CD8-positive, alpha-beta memory T cell (primary cell): ENCODE results near the gene CEP44. TPM values are rescaled to one million over a fixed set of nuclear protein-coding genes. Genes with fewer than 3 reads are reported as not detected.
"Not testable (repeated sequence)": the region's sequence is repeated elsewhere in the genome, so short reads cannot be mapped to it uniquely, and the experiment has no call there.

Source experiments
- CTCF ChIA-PET: fragments of 350-600 bp; sonication (Branson Sonifier 250); formaldehyde crosslinking; loops from one replicate; lab custom pipeline; 2021; ENCODE audit warnings: antibody characterized with exemption; lab: Charles Lee
- POLR2A ChIA-PET: fragments of 350-600 bp; sonication (Branson Sonifier 250); formaldehyde crosslinking; loops from one replicate; lab custom pipeline; 2021; ENCODE audit warnings: antibody characterized with exemption; lab: Charles Lee
- DNase-seq, 5 donors: peaks; one replicate each; pipeline versions ENCODE4 v3.0.0 to v3.0.0-alpha.2; 2020 to 2022; ENCODE audit warnings: mixed read lengths in 1 of 5
- H3K27ac ChIP-seq: one replicate; pipeline ENCODE4 v1.7.0; 2013; ENCODE audit warnings: low read depth, mild to moderate bottlenecking, low read length, moderate library complexity
- H3K27me3 ChIP-seq: 2 replicates; pipeline ENCODE4 v1.7.0; 2013; ENCODE audit warnings: low read length, mild to moderate bottlenecking; ENCODE audit not compliant: insufficient read depth, poor library complexity, severe bottlenecking
- H3K36me3 ChIP-seq: 2 replicates; pipeline ENCODE4 v1.7.0; 2013; ENCODE audit warnings: mild to moderate bottlenecking, low read length, moderate library complexity; ENCODE audit not compliant: insufficient read depth
- H3K4me1 ChIP-seq: 2 replicates; pipeline ENCODE4 v1.7.0; 2013; ENCODE audit warnings: mild to moderate bottlenecking, low read length, moderate library complexity; ENCODE audit not compliant: insufficient read depth
- H3K4me3 ChIP-seq: 2 replicates; pipeline ENCODE4 v1.7.0; 2013; ENCODE audit warnings: mild to moderate bottlenecking, low read length
- H3K9me3 ChIP-seq: 2 replicates; pipeline ENCODE4 v1.7.0; 2013; ENCODE audit warnings: mild to moderate bottlenecking, low read length
- H3K27ac Mint-ChIP-seq, 8 donors: one replicate each; pipeline ENCODE4 v1.8.0; 2020 to 2021; ENCODE audit warnings: mixed read lengths in 8 of 8, mild to moderate bottlenecking in 6 of 8, inconsistent platforms in 3 of 8, moderate library complexity in 3 of 8
- H3K27me3 Mint-ChIP-seq, 2 donors: one replicate each; pipeline ENCODE4 v1.8.0; 2020 to 2021; ENCODE audit warnings: mixed read lengths in 2 of 2, mild to moderate bottlenecking in 1 of 2, moderate library complexity in 1 of 2
- H3K36me3 Mint-ChIP-seq, 3 donors: one replicate each; pipeline ENCODE4 v1.8.0; 2020 to 2021; ENCODE audit warnings: mixed read lengths in 3 of 3, inconsistent platforms in 1 of 3, mild to moderate bottlenecking in 1 of 3
- H3K4me1 Mint-ChIP-seq, 3 donors: one replicate each; pipeline ENCODE4 v1.8.0; 2020 to 2021; ENCODE audit warnings: mixed read lengths in 3 of 3, inconsistent platforms in 1 of 3, mild to moderate bottlenecking in 1 of 3
- H3K4me3 Mint-ChIP-seq, 7 donors: one replicate each; pipeline ENCODE4 v1.8.0; 2020 to 2021; ENCODE audit warnings: mixed read lengths in 7 of 7, mild to moderate bottlenecking in 6 of 7, moderate library complexity in 4 of 7, inconsistent platforms in 2 of 7
- H3K9me3 Mint-ChIP-seq, 5 donors: one replicate each; pipeline ENCODE4 v1.8.0; 2020 to 2022; ENCODE audit warnings: mixed read lengths in 5 of 5, mild to moderate bottlenecking in 3 of 5, moderate library complexity in 2 of 5, inconsistent platforms in 1 of 5
- polyA plus RNA-seq: library from polyadenylated mRNA; unstranded; fragments of 300-500 nt; fragmentation: Illumina TruSeq; gene quantifications from one replicate; pipeline ENCODE4 v1.2.3, GENCODE V29; 2021
- total RNA-seq, 2 experiments: library from RNA; stranded (reverse); gene quantifications; one replicate each; pipeline ENCODE4 v1.2.3, GENCODE V29; 2021

CEP44 gene
- total and polyA plus RNA-seq, 3 experiments from 2014 or later, result 6.8 to 22.4 (median 20.4) TPM

DNA sequence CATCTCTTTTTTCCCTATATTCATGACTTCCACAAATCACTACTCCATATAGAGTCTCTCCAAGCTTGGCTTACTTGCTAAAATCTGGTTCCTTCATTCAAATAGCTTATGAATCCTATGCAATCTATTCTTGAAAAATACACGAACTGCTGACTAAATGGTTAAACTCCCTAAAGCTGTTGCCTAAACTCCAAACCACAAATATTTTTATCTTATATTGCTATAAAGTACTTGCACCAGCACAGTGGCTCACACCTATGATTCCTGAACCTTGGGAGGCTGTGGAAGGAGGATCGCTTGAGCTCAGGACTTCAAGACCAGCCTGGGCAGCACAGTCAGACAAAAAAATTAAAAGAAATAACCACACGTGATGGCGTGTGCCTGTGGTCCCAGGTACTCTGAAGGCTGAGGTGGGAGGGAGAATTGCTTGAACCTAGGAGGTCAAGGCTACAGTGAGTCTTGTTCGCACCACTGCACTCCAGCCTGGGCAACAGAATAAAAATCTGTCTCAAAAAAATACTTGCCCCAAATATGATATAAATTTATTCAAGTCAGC lies 2.5 kb upstream of the CEP44 start:
- ChIA-PET POLR2A (no interaction called here), CTCF (interaction anchor here (1.4 kb wide), 1 partner anchor 62 kb away, joined by 3 read pairs; no protein-coding TSS in a partner anchor)
- Histone ChIP-seq H3K27ac (no peak overlapping the region), H3K4me3 (no peak overlapping the region), H3K9me3 (no peaks in the 10 kb centered on the region), H3K4me1 (peaks cover 57% of the 10 kb centered on the region), H3K27me3 (no peaks in the 10 kb centered on the region), H3K36me3 (no peaks in the 10 kb centered on the region)
- H3K27ac Mint-ChIP-seq, result peak overlapping the region in 4 of 8 donors; percentile 10 to 62 (median 44)
- peak overlapping the region in 5 of 7 donors; percentile 17 to 53 (median 29) for H3K4me3 Mint-ChIP-seq
- H3K4me1 Mint-ChIP-seq, result peaks cover 71 to 89% (median 83%) of the 10 kb centered on the region in 3 donors
- H3K9me3 Mint-ChIP-seq, result peaks cover 0 to 7% (median 0%) of the 10 kb centered on the region in 5 donors
- DNase-seq, result no peak
- H3K27me3 Mint-ChIP-seq, result no peaks in the 10 kb centered on the region
- peaks cover 6 to 36% (median 7%) of the 10 kb centered on the region in 3 donors for H3K36me3 Mint-ChIP-seq

GRCh38 chr4:174281901-174282300 lies 1.8 kb upstream of the CEP44 start:
- POLR2A ChIA-PET, result no interaction called here

DNA sequence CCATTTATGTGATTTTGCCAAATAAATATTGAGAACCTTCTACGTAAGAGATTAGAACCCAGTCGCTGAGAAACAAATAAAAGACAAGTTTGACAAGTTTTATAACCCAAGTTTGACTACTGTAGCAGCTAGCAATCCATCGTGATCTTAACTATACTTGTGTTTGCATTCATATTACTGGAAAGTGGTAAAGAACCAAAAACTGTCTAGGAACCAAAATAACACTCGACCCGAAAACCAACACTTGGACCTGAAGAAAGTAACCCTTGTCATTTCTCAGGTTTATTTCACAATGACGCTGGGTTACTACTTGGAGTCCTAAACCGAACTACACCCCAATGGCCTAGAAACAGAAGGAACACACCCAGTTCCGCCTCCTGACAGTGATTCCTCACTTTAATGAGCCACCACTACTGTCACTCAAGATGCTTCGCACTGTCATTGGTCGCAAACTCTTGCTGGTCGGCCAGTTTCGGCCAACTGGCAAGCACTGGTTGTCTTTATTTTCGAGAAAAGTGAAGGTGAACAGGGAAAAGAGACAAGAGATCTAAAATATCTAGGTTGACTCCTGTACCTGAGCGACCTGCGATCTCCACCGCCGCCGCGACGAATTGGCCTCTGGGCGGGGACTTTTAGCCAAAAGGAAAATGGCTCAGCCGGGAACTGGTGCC lies 740 bp upstream of the CEP44 start:
- ChIA-PET CTCF (interaction anchor here (1.4 kb wide), 1 partner anchor 63 kb away, joined by 3 read pairs; no protein-coding TSS in a partner anchor), POLR2A (interaction anchor here (0.9 to 1.1 kb wide), 2 partner anchors 19 to 912 kb away, joined by 3 to 4 read pairs; partner anchors contain the start of gene SAP30)
- Mint-ChIP-seq H3K4me3 (peak overlapping the region; percentile 89 to 100 (median 100)), H3K36me3 (peaks cover 6 to 39% (median 7%) of the 10 kb centered on the region in 3 donors), H3K27me3 (no peaks in the 10 kb centered on the region), H3K4me1 (peaks cover 66 to 88% (median 84%) of the 10 kb centered on the region in 3 donors), H3K27ac (peak overlapping the region; percentile 94 to 100 (median 100)), H3K9me3 (peaks cover 0 to 7% (median 0%) of the 10 kb centered on the region in 5 donors)
- no peaks in the 10 kb centered on the region for H3K36me3 ChIP-seq
- peaks cover 54% of the 10 kb centered on the region for H3K4me1 ChIP-seq
- peak overlapping the region; percentile 90 for H3K4me3 ChIP-seq
- no peaks in the 10 kb centered on the region for H3K27me3 ChIP-seq
- DNase-seq, result peak; percentile 67 to 87 (median 83)
- no peaks in the 10 kb centered on the region for H3K9me3 ChIP-seq
- peak overlapping the region; percentile 99 for H3K27ac ChIP-seq

More at GRCh38 chr4:174281901-174282300, 1.8 kb upstream of the CEP44 start:
- H3K27me3 Mint-ChIP-seq, result no peaks in the 10 kb centered on the region
- peaks cover 57% of the 10 kb centered on the region for H3K4me1 ChIP-seq
- no peak overlapping the region for H3K27ac ChIP-seq
- H3K4me3 Mint-ChIP-seq, result peak overlapping the region; percentile 29 to 100 (median 100)
- H3K27me3 ChIP-seq, result no peaks in the 10 kb centered on the region
- H3K4me1 Mint-ChIP-seq, result peaks cover 71 to 91% (median 90%) of the 10 kb centered on the region in 3 donors
- H3K9me3 ChIP-seq, result no peaks in the 10 kb centered on the region
- peak overlapping the region in 7 of 8 donors; percentile 78 to 100 (median 100) for H3K27ac Mint-ChIP-seq
- no peaks in the 10 kb centered on the region for H3K36me3 ChIP-seq
- peaks cover 0 to 7% (median 0%) of the 10 kb centered on the region in 5 donors for H3K9me3 Mint-ChIP-seq
- peaks cover 6 to 36% (median 7%) of the 10 kb centered on the region in 3 donors for H3K36me3 Mint-ChIP-seq
- CTCF ChIA-PET, result interaction anchor here (0.5 to 1.4 kb wide), 2 partner anchors 62 to 732 kb away, joined by 3 read pairs; no protein-coding TSS in a partner anchor
- no peak for DNase-seq
- H3K4me3 ChIP-seq, result no peak overlapping the region

DNA sequence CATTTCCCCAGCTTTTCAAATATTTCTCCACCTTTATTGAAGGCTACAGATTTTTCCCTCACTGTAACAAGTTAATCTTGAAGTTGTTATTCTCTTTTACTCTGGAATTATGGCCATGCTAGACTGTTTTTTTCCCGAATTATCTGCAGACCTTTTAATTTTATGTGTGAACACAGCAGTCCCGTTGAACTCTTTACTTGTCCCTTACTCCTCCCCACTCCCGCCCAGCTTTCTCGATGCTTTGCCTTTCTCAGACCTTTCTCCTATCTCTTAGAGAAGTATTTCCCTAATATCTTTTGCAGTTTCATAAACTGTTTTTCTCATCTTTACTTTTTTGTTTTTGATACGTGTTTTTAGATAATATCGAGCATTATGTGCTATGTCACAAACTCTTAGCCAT lies 776 bp downstream of the CEP44 start:
- Histone ChIP-seq H3K27ac (peak overlapping the region; percentile 99), H3K27me3 (no peaks in the 10 kb centered on the region), H3K4me3 (peak overlapping the region; percentile 90), H3K9me3 (no peaks in the 10 kb centered on the region), H3K36me3 (no peaks in the 10 kb centered on the region), H3K4me1 (peaks cover 41% of the 10 kb centered on the region)
- Mint-ChIP-seq H3K27ac (peak overlapping the region; percentile 17 to 100 (median 100)), H3K9me3 (peaks cover 0 to 2% (median 0%) of the 10 kb centered on the region in 5 donors), H3K27me3 (no peaks in the 10 kb centered on the region), H3K4me3 (peak overlapping the region; percentile 89 to 100 (median 100)), H3K4me1 (peaks cover 62 to 84% (median 81%) of the 10 kb centered on the region in 3 donors), H3K36me3 (peaks cover 3 to 33% (median 3%) of the 10 kb centered on the region in 3 donors)
- CTCF ChIA-PET, result interaction anchor here (1.2 kb wide), 1 partner anchor 14 kb away, joined by 3 read pairs; no protein-coding TSS in a partner anchor
- POLR2A ChIA-PET, result no interaction called here
- DNase-seq, result no peak

DNA sequence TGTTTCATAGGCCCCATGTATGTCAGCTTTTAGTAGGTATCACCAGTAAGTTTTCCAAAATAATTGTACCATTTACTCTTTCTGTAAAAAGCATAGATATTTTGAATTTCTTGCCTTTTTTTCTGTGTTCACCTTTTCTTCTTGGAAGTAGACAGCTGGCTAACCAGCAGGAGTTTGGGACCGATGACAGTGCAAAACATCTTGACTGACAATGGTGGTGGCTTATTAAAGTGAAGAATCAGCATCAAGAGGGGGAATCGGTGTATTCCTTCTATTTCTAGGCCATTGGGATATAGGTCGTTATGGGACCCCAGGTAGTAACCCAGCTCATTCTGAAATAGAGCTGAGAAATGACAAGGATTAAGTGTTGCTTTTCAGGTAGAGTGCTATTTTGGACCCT lies 3.2 kb downstream of the CEP44 start:
- Mint-ChIP-seq H3K36me3 (peaks cover 1 to 23% (median 13%) of the 10 kb centered on the region in 3 donors), H3K9me3 (peaks cover 0 to 5% (median 3%) of the 10 kb centered on the region in 5 donors), H3K4me1 (peaks cover 45 to 73% (median 60%) of the 10 kb centered on the region in 3 donors), H3K4me3 (peak overlapping the region in 1 of 7 donors; percentile 19), H3K27me3 (no peaks in the 10 kb centered on the region), H3K27ac (peak overlapping the region in 2 of 8 donors; percentile 7 to 31)
- Histone ChIP-seq H3K4me3 (no peak overlapping the region), H3K27me3 (no peaks in the 10 kb centered on the region), H3K4me1 (peaks cover 22% of the 10 kb centered on the region), H3K27ac (no peak overlapping the region), H3K36me3 (no peaks in the 10 kb centered on the region), H3K9me3 (no peaks in the 10 kb centered on the region)
- CTCF ChIA-PET, result interaction anchor here (0.7 kb wide), 1 partner anchor 11 kb away, joined by 4 read pairs; no protein-coding TSS in a partner anchor
- POLR2A ChIA-PET, result no interaction called here
- DNase-seq, result no peak

GRCh38 chr4:174292473-174292872 lies 8.8 kb downstream of the CEP44 start:
- H3K27ac ChIP-seq, result no peak overlapping the region
- no peak overlapping the region for H3K4me3 ChIP-seq
- POLR2A ChIA-PET, result no interaction called here
- H3K9me3 Mint-ChIP-seq, result peaks cover 8 to 23% (median 17%) of the 10 kb centered on the region in 5 donors
- H3K36me3 Mint-ChIP-seq, result peaks cover 15 to 44% (median 21%) of the 10 kb centered on the region in 3 donors
- peak overlapping the region in 1 of 8 donors; percentile 3 for H3K27ac Mint-ChIP-seq
- H3K4me1 ChIP-seq, result no peaks in the 10 kb centered on the region
- H3K4me3 Mint-ChIP-seq, result no peak overlapping the region
- no peak for DNase-seq
- CTCF ChIA-PET, result no interaction called here
- H3K36me3 ChIP-seq, result no peaks in the 10 kb centered on the region
- no peaks in the 10 kb centered on the region for H3K27me3 ChIP-seq
- peaks cover 3% of the 10 kb centered on the region for H3K9me3 ChIP-seq
- peaks cover 16 to 53% (median 23%) of the 10 kb centered on the region in 3 donors for H3K4me1 Mint-ChIP-seq
- no peaks in the 10 kb centered on the region for H3K27me3 Mint-ChIP-seq

- H3K27ac Mint-ChIP-seq, H3K4me3 ChIP-seq, H3K27me3 Mint-ChIP-seq, H3K4me3 Mint-ChIP-seq, DNase-seq, H3K36me3 ChIP-seq, POLR2A ChIA-PET, H3K27me3 ChIP-seq, H3K4me1 ChIP-seq, H3K9me3 ChIP-seq, H3K27ac ChIP-seq, CTCF ChIA-PET: not testable (repeated sequence)
- Mint-ChIP-seq H3K4me1 (peaks cover 7 to 38% (median 13%) of the 10 kb centered on the region in 3 donors), H3K9me3 (peaks cover 8 to 23% (median 17%) of the 10 kb centered on the region in 5 donors), H3K36me3 (peaks cover 15 to 53% (median 31%) of the 10 kb centered on the region in 3 donors)
These were observed 10.9 kb downstream of the CEP44 start for GRCh38 chr4:174294641-174295040.
